HepG2 (cell line): ENCODE results near the gene AKIP1.

Experiments
- ARID4A ChIP-seq: sonication (generic); formaldehyde crosslinking; IDR thresholded peaks from 2 replicates; pipeline ENCODE4 v1.5.0; 2020; ENCODE audit warnings: mild to moderate bottlenecking, missing genetic modification reagents, borderline replicate concordance
- ARNT ChIP-seq: fragments of 450-650 bp; IDR thresholded peaks from 2 replicates; pipeline ENCODE4 v1.6.1; 2017
- EZH2 ChIP-seq: conservative IDR thresholded peaks from 2 replicates; pipeline ENCODE4 v1.6.1; 2012; ENCODE audit warnings: mild to moderate bottlenecking, low read depth, low read length, moderate library complexity
- HCFC1 ChIP-seq: fragments of 150-350 bp; IDR thresholded peaks from 2 replicates; pipeline ENCODE4 v1.6.1; 2014; ENCODE audit warnings: low read depth, low read length
- HNF1A ChIP-seq, 2 experiments: sonication (generic) in 1 of 2; formaldehyde crosslinking in 1 of 2; IDR thresholded peaks; 2 replicates each; pipeline versions ENCODE4 v1.4.0 to v1.6.1; 2016 to 2020; ENCODE audit warnings: borderline replicate concordance in 1 of 2, low read depth in 1 of 2, mild to moderate bottlenecking in 1 of 2, missing genetic modification reagents in 1 of 2
- MAZ ChIP-seq, 2 experiments: sonication (generic) in 1 of 2; formaldehyde crosslinking in 1 of 2; IDR thresholded peaks; 2 replicates each; pipeline versions ENCODE4 v1.5.0 to v1.6.1; 2012 to 2020; ENCODE audit warnings: low read depth in 2 of 2, mild to moderate bottlenecking in 2 of 2, borderline replicate concordance in 1 of 2, improper control_type of control experiment in 1 of 2, low read length in 1 of 2, missing genetic modification reagents in 1 of 2, moderate library complexity in 1 of 2
- MXD3 ChIP-seq: IDR thresholded peaks from 2 replicates; pipeline ENCODE4 v1.6.1; 2016; ENCODE audit warnings: mild to moderate bottlenecking, missing biosample characterization, missing genetic modification reagents
- PHF8 ChIP-seq: sonication (generic); formaldehyde crosslinking; IDR thresholded peaks from 2 replicates; pipeline ENCODE4 v1.5.0; 2020; ENCODE audit warnings: missing genetic modification reagents
- POLR2A ChIP-seq, 2 experiments: IDR thresholded peaks; 2 replicates each; pipeline ENCODE4 v1.6.1; 2011; ENCODE audit warnings: low read depth in 2 of 2, low read length in 2 of 2, mild to moderate bottlenecking in 1 of 2, moderate library complexity in 1 of 2; ENCODE audit not compliant: insufficient read depth in 1 of 2
- TFDP2 ChIP-seq: sonication (generic); formaldehyde crosslinking; IDR thresholded peaks from 2 replicates; pipeline ENCODE4 v1.4.0; 2020; ENCODE audit warnings: missing genetic modification reagents
- ZNF205 ChIP-seq: IDR thresholded peaks from 2 replicates; pipeline ENCODE4 v1.6.1; 2018; ENCODE audit warnings: missing biosample characterization, missing genetic modification reagents
- ZNF615 ChIP-seq: sonication (generic); formaldehyde crosslinking; IDR thresholded peaks from 2 replicates; pipeline ENCODE4 v1.5.0; 2020; ENCODE audit warnings: mild to moderate bottlenecking, missing genetic modification reagents, borderline replicate concordance
- ZNF766 ChIP-seq: sonication (generic); formaldehyde crosslinking; IDR thresholded peaks from 2 replicates; pipeline ENCODE4 v1.5.0; 2020; ENCODE audit warnings: missing genetic modification reagents, borderline replicate concordance

- TF ChIP-seq HCFC1: no peak
- TF ChIP-seq ZNF615: no peak
- TF ChIP-seq TFDP2: no peak
- no peak for TF ChIP-seq ARID4A
- TF ChIP-seq POLR2A (IDR thresholded peaks at IDR 0.05; ENCODE audit: insufficient read depth in 1 of 2, low read depth in 2 of 2, low read length in 2 of 2): no peak
- TF ChIP-seq ARNT: no peak
- TF ChIP-seq MXD3 (CRISPR knock-in tag): no peak
- no peak for TF ChIP-seq ZNF766 (CRISPR knock-in tag)
- no peak for TF ChIP-seq EZH2
- TF ChIP-seq HNF1A (IDR thresholded peaks at IDR 0.05; ENCODE audit: low read depth): no peak
- TF ChIP-seq HNF1A (CRISPR knock-in tag; IDR thresholded peaks at IDR 0.05; ENCODE audit: borderline replicate concordance): no peak
- TF ChIP-seq ZNF205: no peak
- TF ChIP-seq PHF8: no peak
- TF ChIP-seq MAZ (IDR thresholded peaks at IDR 0.05; ENCODE audit: borderline replicate concordance, low read depth, low read length): no peak
- TF ChIP-seq MAZ (CRISPR knock-in tag; IDR thresholded peaks at IDR 0.05; ENCODE audit: low read depth): no peak
Observed at GRCh38 chr11:8878771-8879170, 32.2 kb upstream of the AKIP1 start.
